Measurements from ENCODE around the gene ATP6V0A1.

GRCh38 chr17:42541041-42541833, 82.6 kb downstream of the ATP6V0A1 start:
- TF ChIP-seq GATA3 (IDR thresholded peaks at IDR 0.05; ENCODE audit: low read depth, low read length) = no peak
- TF ChIP-seq GATA2 (IDR thresholded peaks at IDR 0.05; ENCODE audit: low read depth, low read length) = no peak

All from SH-SY5Y (cell line).